K562 (cell line): ENCODE measurements around the gene LENG9. TPM values are rescaled to one million over a fixed set of nuclear protein-coding genes. Genes with fewer than 3 reads are reported as not detected.

Source experiments
- ATAC-seq: fragments of 200-7000 bp; cut with Tn5 transposase; 3 replicates; pipeline ENCODE4 v1.9.1; 2020; ENCODE audit warnings: moderate library complexity
- BruUV-seq: library from RNA; stranded (reverse); fragments of 400-500 nt; replicated peaks from 2 replicates; lab custom pipeline; 2021; lab: Mats Ljungman, UMichigan
- CTCF ChIA-PET: fragments of 300-600 bp; formaldehyde crosslinking; extraction: SDS; loops from one replicate; lab custom pipeline; 2021; ENCODE audit warnings: low intra/inter-chr PET ratio; lab: Yijun Ruan, JAX
- POLR2A ChIA-PET: fragments of 300-600, 350-650 bp; sonication (Branson Sonifier 250); formaldehyde crosslinking; extraction: SDS; loops from one replicate; lab custom pipeline; 2021; ENCODE audit warnings: antibody characterized with exemption, inconsistent platforms; lab: Yijun Ruan, JAX
- DNase-seq, 4 experiments: peaks; one replicate each; pipeline versions ENCODE4 v3.0.0 to v3.0.0-alpha.2; 2011 to 2018; ENCODE audit warnings: low spot score in 3 of 4, mixed read lengths in 3 of 4; ENCODE audit errors: extremely low read depth in 1 of 4
- FAIRE-seq: peaks from 2 replicates; lab custom pipeline; 2011; peaks lifted over from hg19 to GRCh38; lab: Jason Lieb, UNC
- H2AFZ ChIP-seq: 2 replicates; pipeline ENCODE4 v1.6.0; 2011; ENCODE audit warnings: low read depth, low read length, control low read depth, inconsistent platforms
- H3K27ac ChIP-seq: fragments of 200-600 bp; 3 replicates; pipeline ENCODE4 v1.8.0; 2011; ENCODE audit warnings: low read depth, mild to moderate bottlenecking, control low read depth, inconsistent platforms, low read length, moderate library complexity, mixed read lengths; ENCODE audit errors: extremely low read depth
- H3K27me3 ChIP-seq, 2 experiments: fragments of 300-600 bp in 1 of 2; 2 replicates in 1 of 2; 3 replicates in 1 of 2; pipeline versions ENCODE4 v1.6.0 to v1.8.0; 2011; ENCODE audit warnings: inconsistent platforms in 2 of 2, low read length in 2 of 2, mild to moderate bottlenecking in 1 of 2, mixed read lengths in 1 of 2, moderate library complexity in 1 of 2; ENCODE audit not compliant: control insufficient read depth in 2 of 2, insufficient read depth in 2 of 2
- H3K36me3 ChIP-seq: fragments of 300-600 bp; 3 replicates; pipeline ENCODE4 v1.8.0; 2011; ENCODE audit warnings: mild to moderate bottlenecking, low read length, inconsistent platforms; ENCODE audit not compliant: control insufficient read depth, insufficient read depth
- H3K4me1 ChIP-seq, 2 experiments: fragments of 200-600 bp in 1 of 2; replicated peaks in 1 of 2; 2 replicates in 1 of 2; 3 replicates in 1 of 2; pipeline versions ENCODE4 v1.5.1 to v1.8.0; 2011; ENCODE audit warnings: inconsistent platforms in 2 of 2, low read length in 2 of 2, mild to moderate bottlenecking in 1 of 2, mixed read lengths in 1 of 2, moderate library complexity in 1 of 2; ENCODE audit not compliant: control insufficient read depth in 2 of 2, insufficient read depth in 2 of 2
- H3K4me2 ChIP-seq: 2 replicates; pipeline ENCODE4 v1.6.1; 2011; ENCODE audit warnings: low read length, control low read depth, inconsistent platforms, mixed read lengths; ENCODE audit not compliant: insufficient read depth
- H3K4me3 ChIP-seq: fragments of 200-600 bp; sonication (generic), shearing (Covaris generic); 2 replicates; pipeline ENCODE4 v1.5.1; 2016; ENCODE audit warnings: control low read depth, inconsistent platforms
- H3K79me2 ChIP-seq: fragments of 200-600 bp; 3 replicates; pipeline ENCODE4 v1.8.0; 2011; ENCODE audit warnings: low read length, inconsistent platforms; ENCODE audit not compliant: control insufficient read depth, insufficient read depth
- H3K9ac ChIP-seq, 2 experiments: 2 replicates each; pipeline versions ENCODE4 v1.6.0 to v1.6.1; 2011; ENCODE audit warnings: low read depth in 2 of 2, low read length in 2 of 2, control low read depth in 1 of 2, inconsistent platforms in 1 of 2, mild to moderate bottlenecking in 1 of 2, mixed read lengths in 1 of 2; ENCODE audit not compliant: insufficient read depth in 1 of 2
- H3K9me1 ChIP-seq: one replicate; pipeline ENCODE4 v1.6.0; 2011; ENCODE audit warnings: inconsistent platforms, mild to moderate bottlenecking, low read length, moderate library complexity; ENCODE audit not compliant: control insufficient read depth, insufficient read depth
- H3K9me3 ChIP-seq: replicated peaks from 2 replicates; pipeline ENCODE4 v1.5.1; 2011; ENCODE audit warnings: low read depth, low read length, inconsistent platforms; ENCODE audit not compliant: control insufficient read depth, insufficient read depth
- H4K20me1 ChIP-seq: replicated peaks from 2 replicates; pipeline ENCODE4 v1.6.1; 2011; ENCODE audit warnings: low read length, inconsistent platforms, mixed read lengths; ENCODE audit not compliant: control insufficient read depth, insufficient read depth
- POLR2G ChIP-seq: fragments of 200-400 bp; formaldehyde crosslinking; IDR thresholded peaks from 2 replicates; pipeline ENCODE4 v1.6.1; 2017; ENCODE audit warnings: low read depth, mild to moderate bottlenecking, antibody characterized with exemption, low read length, moderate library complexity
- ZBTB33 ChIP-seq: sonication (generic); formaldehyde crosslinking; IDR thresholded peaks from 2 replicates; pipeline ENCODE4 v1.8.1; 2023; ENCODE audit warnings: mild to moderate bottlenecking, missing genetic modification reagents
- WGBS: fragments of 100-300 bp; shearing (Covaris generic); methylation state at CpG from one replicate; pipeline ENCODE4 v1.1.6; 2016; ENCODE audit warnings: low coverage, mixed read lengths; ENCODE audit not compliant: insufficient coverage; ENCODE audit errors: missing lambda C conversion rate; 5-methylcytosine and 5-hydroxymethylcytosine counted together
- in situ Hi-C: fragments of 300-500 bp; cut with MboI; formaldehyde crosslinking; loops from 4 replicates; pipeline ENCODE4 v1.15.0; 2018; ENCODE audit warnings: inconsistent platforms, mixed read lengths
- intact Hi-C: fragments of 100-400 bp; cut with micrococcal nuclease; formaldehyde crosslinking; loops from 2 replicates; pipeline ENCODE4 v1.14.2; 2022
- polyA plus RNA-seq, 8 experiments: library from polyadenylated mRNA; depleted of rRNA in 4 of 8; stranded (reverse) in 5 of 8; unstranded in 3 of 8; fragments of >200 nt; fragmentation: Nextera tagmentation in 2 of 8; fragmentation: Illumina TruSeq in 1 of 8; extraction: Ambion mirVana in 2 of 8; extraction: Trizol in 1 of 8; gene quantifications; 2 replicates each; pipeline versions ENCODE4 v1.2.1 to v1.2.3, GENCODE V29; 2011 to 2014; ENCODE audit warnings: inconsistent platforms in 1 of 8, missing spikeins in 1 of 8
- total RNA-seq, 7 experiments: library from RNA; depleted of rRNA in 6 of 7; stranded (reverse); fragments of >200 nt in 6 of 7; fragmentation: Illumina TruSeq in 2 of 7; extraction: Trizol in 2 of 7; gene quantifications; 2 replicates each; pipeline versions ENCODE4 v1.2.1 to v1.2.3, GENCODE V29; 2011 to 2021; ENCODE audit warnings: low replicate concordance in 1 of 7

Gene LENG9
- total and polyA plus RNA-seq, 9 of the 15 experiments (the other 6 are each of a cell fraction or from before 2014, with no cell fraction given), result 0.06 to 0.64 (median 0.33) TPM; not detected in 1

GRCh38 chr19:54431255-54431838, 32.2 kb downstream of the LENG9 start:
- ChIA-PET CTCF (no interaction called here), POLR2A (interaction anchor here (0.7 to 1.6 kb wide), 3 partner anchors 9 to 17 kb away, joined by 3 to 5 read pairs (median 3); partner anchors contain the start of gene LENG8)
- Histone ChIP-seq H3K9me1 (no peaks in the 10 kb centered on the region), H3K4me1 (peaks cover 0 to 41% of the 10 kb centered on the region in 2 experiments; a peak in 2 of 5 replicates), H3K79me2 (no peaks in the 10 kb centered on the region), H3K4me2 (peak overlapping the region; percentile 50; the same call in 1 of the 2 replicates), H3K27me3 (peaks cover 3 to 16% of the 10 kb centered on the region in 2 experiments; a peak in 4 of 5 replicates), H3K36me3 (no peaks in the 10 kb centered on the region), H3K4me3 (no peak overlapping the region), H3K27ac (no peak overlapping the region), H2AFZ (no peak overlapping the region), H3K9me3 (no peaks in the 10 kb centered on the region), H3K9ac (no peak overlapping the region; a peak in 1 of 4 replicates)
- intact Hi-C loops, result no loop called here
- FAIRE-seq (no peak), DNase-seq (no peak), ATAC-seq (no peak)
- in situ Hi-C loops, result no loop called here
- TF ChIP-seq ZBTB33 (CRISPR knock-in tag), result no peak
- peak; percentile 15; the same call in 1 of the 2 replicates for TF ChIP-seq POLR2G
- TF ChIP-seq, all 486 proteins: peak for 1
- WGBS, result 7% methylated on average over 6 of the region's 11 CpGs
- no TSS peak for BruUV-seq
- H4K20me1 ChIP-seq, result peaks cover 5% of the 10 kb centered on the region; the same call in 1 of the 2 replicates
